ENCODE data around the gene AKR1B1. TPM values are rescaled to one million over a fixed set of nuclear protein-coding genes. Genes with fewer than 3 reads are reported as not detected.

The AKR1B1 gene
- total RNA-seq, 1 donor from 2014 or later, result 138 TPM

GRCh38 chr7:134483296-134483695, 24.4 kb upstream of the AKR1B1 start:
- Mint-ChIP-seq H3K9me3 (no peaks in the 10 kb centered on the region), H3K27me3 (peaks cover 3% of the 10 kb centered on the region), H3K36me3 (no peaks in the 10 kb centered on the region), H3K27ac (no peak overlapping the region), H3K4me3 (no peak overlapping the region), H3K4me1 (ENCODE audit: unreplicated experiment) (peaks cover 4% of the 10 kb centered on the region)
- no peak for DNase-seq (ENCODE audit: extremely low spot score, unreplicated experiment)
- no peak for TF ChIP-seq CTCF (conservative IDR thresholded peaks at IDR 0.05)

- DNase-seq (ENCODE audit: extremely low spot score, unreplicated experiment), result no peak
- H3K27ac Mint-ChIP-seq, result no peak overlapping the region
- H3K27me3 Mint-ChIP-seq, result peaks cover 3% of the 10 kb centered on the region
- peaks cover 3% of the 10 kb centered on the region for H3K9me3 Mint-ChIP-seq
- H3K36me3 Mint-ChIP-seq, result no peaks in the 10 kb centered on the region
- no peak for TF ChIP-seq CTCF (conservative IDR thresholded peaks at IDR 0.05)
- peaks cover 4% of the 10 kb centered on the region for H3K4me1 Mint-ChIP-seq (ENCODE audit: unreplicated experiment)
- H3K4me3 Mint-ChIP-seq, result no peak overlapping the region
Observed at GRCh38 chr7:134482858-134483257, 24.0 kb upstream of the AKR1B1 start.

GRCh38 chr7:134481167-134481566, 22.3 kb upstream of the AKR1B1 start:
- Mint-ChIP-seq H3K4me1 (ENCODE audit: unreplicated experiment) (peaks cover 4% of the 10 kb centered on the region), H3K9me3 (peaks cover 3% of the 10 kb centered on the region), H3K36me3 (no peaks in the 10 kb centered on the region), H3K4me3 (no peak overlapping the region), H3K27me3 (peaks cover 3% of the 10 kb centered on the region), H3K27ac (no peak overlapping the region)
- no peak for DNase-seq (ENCODE audit: extremely low spot score, unreplicated experiment)
- TF ChIP-seq CTCF (conservative IDR thresholded peaks at IDR 0.05), result no peak

- no peaks in the 10 kb centered on the region for H3K36me3 Mint-ChIP-seq
- peaks cover 4% of the 10 kb centered on the region for H3K4me1 Mint-ChIP-seq (ENCODE audit: unreplicated experiment)
- no peak overlapping the region for H3K27ac Mint-ChIP-seq
- no peak for DNase-seq (ENCODE audit: extremely low spot score, unreplicated experiment)
- H3K9me3 Mint-ChIP-seq, result peaks cover 3% of the 10 kb centered on the region
- peaks cover 3% of the 10 kb centered on the region for H3K27me3 Mint-ChIP-seq
- no peak overlapping the region for H3K4me3 Mint-ChIP-seq
- no peak for TF ChIP-seq CTCF (conservative IDR thresholded peaks at IDR 0.05)
Observed at GRCh38 chr7:134480730-134481129, 21.8 kb upstream of the AKR1B1 start.

GRCh38 chr7:134480202-134480601, 21.3 kb upstream of the AKR1B1 start:
- Mint-ChIP-seq H3K27ac (no peak overlapping the region), H3K9me3 (peaks cover 3% of the 10 kb centered on the region), H3K36me3 (no peaks in the 10 kb centered on the region), H3K4me1 (ENCODE audit: unreplicated experiment) (peaks cover 4% of the 10 kb centered on the region), H3K4me3 (no peak overlapping the region), H3K27me3 (peaks cover under 1% of the 10 kb centered on the region)
- DNase-seq (ENCODE audit: extremely low spot score, unreplicated experiment), result no peak
- no peak for TF ChIP-seq CTCF (conservative IDR thresholded peaks at IDR 0.05)

- no peak overlapping the region for H3K27ac Mint-ChIP-seq
- peaks cover 3% of the 10 kb centered on the region for H3K9me3 Mint-ChIP-seq
Observed at GRCh38 chr7:134478707-134479106, 19.8 kb upstream of the AKR1B1 start.

More at GRCh38 chr7:134478707-134479106, 19.8 kb upstream of the AKR1B1 start:
- no peak overlapping the region for H3K4me3 Mint-ChIP-seq
- no peak for TF ChIP-seq CTCF (conservative IDR thresholded peaks at IDR 0.05)
- DNase-seq (ENCODE audit: extremely low spot score, unreplicated experiment), result no peak
- peaks cover 8% of the 10 kb centered on the region for H3K4me1 Mint-ChIP-seq (ENCODE audit: unreplicated experiment)
- no peaks in the 10 kb centered on the region for H3K36me3 Mint-ChIP-seq
- H3K27me3 Mint-ChIP-seq, result no peaks in the 10 kb centered on the region

All from type B pancreatic cell (in vitro differentiated cells).